H1 (cell line): Measurements from ENCODE around the gene PIK3R4. TPM values are rescaled to one million over a fixed set of nuclear protein-coding genes. Genes with fewer than 3 reads are reported as not detected.

ENCODE experiments used
- CTCF ChIA-PET: fragments of 300-600 bp; sonication (Branson Sonifier 250); formaldehyde crosslinking; loops from one replicate; lab custom pipeline; 2021; ENCODE audit not compliant: partially characterized antibody; lab: Charles Lee
- POLR2A ChIA-PET: fragments of 300-600 bp; sonication (Branson Sonifier 250); formaldehyde crosslinking; loops from one replicate; lab custom pipeline; 2021; ENCODE audit warnings: inconsistent platforms; ENCODE audit not compliant: partially characterized antibody; lab: Charles Lee
- DNase-seq, 2 experiments: peaks; one replicate each; pipeline versions ENCODE4 v3.0.0 to v3.0.0-alpha.2; 2010 to 2022; ENCODE audit warnings: low spot score in 2 of 2, low read depth in 1 of 2, mixed read lengths in 1 of 2
- FAIRE-seq: peaks from 2 replicates; lab custom pipeline; 2011; peaks lifted over from hg19 to GRCh38; lab: Jason Lieb, UNC
- H2AFZ ChIP-seq: 2 replicates; pipeline ENCODE4 v1.8.1; 2012; ENCODE audit warnings: low read length, inconsistent platforms
- H2AK5ac ChIP-seq: 2 replicates; pipeline ENCODE4 v1.6.1; 2013; ENCODE audit warnings: low read depth, low read length
- H2BK120ac ChIP-seq: replicated peaks from 2 replicates; pipeline ENCODE3; 2013; ENCODE audit warnings: low read depth, low read length, inconsistent platforms
- H2BK12ac ChIP-seq: 2 replicates; pipeline ENCODE4 v1.6.1; 2013; ENCODE audit warnings: low read depth, low read length
- H2BK15ac ChIP-seq: 2 replicates; pipeline ENCODE4 v1.6.1; 2013; ENCODE audit warnings: low read length
- H2BK20ac ChIP-seq: 2 replicates; pipeline ENCODE4 v1.6.1; 2013; ENCODE audit warnings: low read length
- H2BK5ac ChIP-seq: 2 replicates; pipeline ENCODE4 v1.6.1; 2013; ENCODE audit warnings: low read depth, low read length
- H3K14ac ChIP-seq: 2 replicates; pipeline ENCODE4 v1.6.1; 2013; ENCODE audit warnings: inconsistent platforms; ENCODE audit not compliant: insufficient read length
- H3K18ac ChIP-seq: 2 replicates; pipeline ENCODE4 v1.6.1; 2013; ENCODE audit warnings: low read length; ENCODE audit errors: extremely low read depth
- H3K23ac ChIP-seq: 2 replicates; pipeline ENCODE4 v1.6.1; 2013; ENCODE audit warnings: inconsistent platforms; ENCODE audit not compliant: insufficient read length
- H3K23me2 ChIP-seq: 2 replicates; pipeline ENCODE4 v1.6.1; 2013; ENCODE audit warnings: low read depth, low read length
- H3K27ac ChIP-seq: 2 replicates; pipeline ENCODE4 v1.6.1; 2011; ENCODE audit warnings: low read depth, low read length, inconsistent platforms
- H3K27me3 ChIP-seq, 4 experiments: replicated peaks in 1 of 4; 1 replicate in 1 of 4; 2 replicates in 3 of 4; pipeline versions ENCODE4 v1.6.1 to v1.8.1; 2011 to 2013; ENCODE audit warnings: low read length in 3 of 4, mild to moderate bottlenecking in 3 of 4, inconsistent platforms in 2 of 4, mixed read lengths in 2 of 4, moderate library complexity in 1 of 4; ENCODE audit not compliant: control insufficient read depth in 3 of 4, insufficient read depth in 3 of 4; ENCODE audit errors: extremely low read depth in 1 of 4
- H3K36me3 ChIP-seq, 4 experiments: 2 replicates each; pipeline versions ENCODE4 v1.6.1 to v1.8.1; 2011 to 2013; ENCODE audit warnings: mild to moderate bottlenecking in 4 of 4, low read length in 3 of 4, moderate library complexity in 2 of 4, control low read depth in 1 of 4, inconsistent platforms in 1 of 4; ENCODE audit not compliant: insufficient read depth in 4 of 4, control insufficient read depth in 2 of 4
- H3K4ac ChIP-seq: replicated peaks from 2 replicates; pipeline ENCODE3; 2013; ENCODE audit warnings: low read length, low read depth, mixed read lengths, inconsistent platforms; ENCODE audit not compliant: insufficient read length
- H3K4me1 ChIP-seq, 4 experiments: replicated peaks in 1 of 4; 1 replicate in 1 of 4; 2 replicates in 3 of 4; pipeline versions ENCODE4 v1.6.1 to v1.8.1; 2011 to 2013; ENCODE audit warnings: low read length in 3 of 4, inconsistent platforms in 2 of 4, mixed read lengths in 1 of 4; ENCODE audit not compliant: insufficient read depth in 4 of 4, control insufficient read depth in 3 of 4
- H3K4me2 ChIP-seq, 2 experiments: 2 replicates each; pipeline versions ENCODE4 v1.6.1 to v1.8.1; 2011 to 2013; ENCODE audit warnings: low read depth in 2 of 2, low read length in 2 of 2, control low read depth in 1 of 2, inconsistent platforms in 1 of 2, mild to moderate bottlenecking in 1 of 2; ENCODE audit not compliant: insufficient read depth in 1 of 2
- H3K4me3 ChIP-seq, 4 experiments: fragments of 200-600, 300-600 bp in 1 of 4; sonication (generic), shearing (Covaris generic), sonication (Bioruptor Twin) in 1 of 4; 2 replicates each; pipeline versions ENCODE4 v1.5.1 to v1.8.1; 2011 to 2016; ENCODE audit warnings: low read length in 4 of 4, low read depth in 3 of 4, control low read depth in 2 of 4, inconsistent platforms in 2 of 4, mild to moderate bottlenecking in 2 of 4, mixed read lengths in 1 of 4, moderate library complexity in 1 of 4; ENCODE audit not compliant: insufficient read depth in 2 of 4; ENCODE audit errors: extremely low read depth in 1 of 4
- H3K56ac ChIP-seq: replicated peaks from 2 replicates; pipeline ENCODE3; 2013; ENCODE audit warnings: low read depth, mild to moderate bottlenecking, mixed read lengths, low read length, inconsistent platforms; ENCODE audit not compliant: insufficient read length
- H3K79me1 ChIP-seq: 2 replicates; pipeline ENCODE4 v1.6.1; 2013; ENCODE audit warnings: low read depth, low read length, control low read depth
- H3K79me2 ChIP-seq, 2 experiments: 2 replicates each; pipeline versions ENCODE4 v1.6.1 to v1.8.1; 2012 to 2013; ENCODE audit warnings: low read length in 2 of 2, mild to moderate bottlenecking in 2 of 2, inconsistent platforms in 1 of 2; ENCODE audit not compliant: insufficient read depth in 2 of 2, control insufficient read depth in 1 of 2
- H3K9ac ChIP-seq, 4 experiments: replicated peaks in 1 of 4; 1 replicate in 1 of 4; 2 replicates in 3 of 4; pipeline versions ENCODE4 v1.6.1 to v1.8.1; 2011 to 2013; ENCODE audit warnings: low read depth in 3 of 4, low read length in 3 of 4, control low read depth in 2 of 4, mild to moderate bottlenecking in 2 of 4, moderate library complexity in 2 of 4, inconsistent platforms in 1 of 4; ENCODE audit errors: extremely low read depth in 1 of 4
- H3K9me3 ChIP-seq, 2 experiments: 2 replicates each; pipeline versions ENCODE4 v1.6.1 to v1.8.1; 2012 to 2013; ENCODE audit warnings: mild to moderate bottlenecking in 2 of 2, moderate library complexity in 2 of 2, control low read depth in 1 of 2, inconsistent platforms in 1 of 2, low read depth in 1 of 2, low read length in 1 of 2, mixed read lengths in 1 of 2; ENCODE audit not compliant: insufficient read depth in 2 of 2
- H4K20me1 ChIP-seq, 2 experiments: replicated peaks in 1 of 2; 2 replicates each; pipeline versions ENCODE3 to v1.8.1; 2011 to 2013; ENCODE audit warnings: inconsistent platforms in 2 of 2, low read length in 2 of 2, mild to moderate bottlenecking in 1 of 2; ENCODE audit not compliant: insufficient read depth in 2 of 2, control insufficient read depth in 1 of 2
- H4K5ac ChIP-seq: 2 replicates; pipeline ENCODE4 v1.6.1; 2013; ENCODE audit warnings: low read length, low read depth, mixed read lengths, inconsistent platforms; ENCODE audit not compliant: insufficient read length
- H4K8ac ChIP-seq: 2 replicates; pipeline ENCODE4 v1.8.0; 2013; ENCODE audit warnings: mild to moderate bottlenecking, moderate library complexity, low read length, inconsistent platforms; ENCODE audit not compliant: insufficient read depth; ENCODE audit errors: extremely low read depth
- H4K91ac ChIP-seq: replicated peaks from 2 replicates; pipeline ENCODE3; 2013; ENCODE audit warnings: low read length, mixed read lengths, inconsistent platforms; ENCODE audit not compliant: insufficient read length
- FOSL1 ChIP-seq: IDR thresholded peaks from 2 replicates; pipeline ENCODE4 v1.6.1; 2011; ENCODE audit warnings: mild to moderate bottlenecking, low read depth, low read length, moderate library complexity; ENCODE audit not compliant: insufficient read depth
- WGBS, 2 experiments: shearing (Covaris generic) in 1 of 2; methylation state at CpG; one replicate each; pipeline versions ENCODE4 v1.1.6 to v1.1.7; 2013 to 2015; ENCODE audit warnings: low lambda C conversion rate in 2 of 2, mixed read lengths in 2 of 2, inconsistent platforms in 1 of 2, low coverage in 1 of 2, missing lambda C conversion rate in 1 of 2; ENCODE audit not compliant: insufficient replicate concordance in 2 of 2, insufficient coverage in 1 of 2, insufficient read length in 1 of 2; ENCODE audit errors: extremely low coverage in 1 of 2, missing lambda C conversion rate in 1 of 2; 5-methylcytosine and 5-hydroxymethylcytosine counted together
- polyA plus RNA-seq, 7 experiments: library from polyadenylated mRNA; depleted of rRNA in 3 of 7; stranded (reverse) in 5 of 7; unstranded in 2 of 7; fragments of >200 nt in 5 of 7; fragments of 200-250 nt in 2 of 7; gene quantifications; 1 replicate in 5 of 7; 2 replicates in 1 of 7; 4 replicates in 1 of 7; pipeline versions ENCODE4 v1.2.1 to v1.2.3, GENCODE V29; 2011 to 2013; ENCODE audit warnings: missing spikeins in 2 of 7, mixed read lengths in 2 of 7
- total RNA-seq: library from RNA; stranded (reverse); fragmentation: NEBNext Ultra II Directional; extraction: Animal tissue kit (Norgen Biotek cat#: 25700); gene quantifications from 2 replicates; pipeline ENCODE4 v1.2.1, GENCODE V29; 2021

The PIK3R4 gene
- total and polyA plus RNA-seq, 2 of the 8 experiments (the other 6 are each of a cell fraction or from before 2014, with no cell fraction given), result 43.8 to 87.4 TPM

DNA sequence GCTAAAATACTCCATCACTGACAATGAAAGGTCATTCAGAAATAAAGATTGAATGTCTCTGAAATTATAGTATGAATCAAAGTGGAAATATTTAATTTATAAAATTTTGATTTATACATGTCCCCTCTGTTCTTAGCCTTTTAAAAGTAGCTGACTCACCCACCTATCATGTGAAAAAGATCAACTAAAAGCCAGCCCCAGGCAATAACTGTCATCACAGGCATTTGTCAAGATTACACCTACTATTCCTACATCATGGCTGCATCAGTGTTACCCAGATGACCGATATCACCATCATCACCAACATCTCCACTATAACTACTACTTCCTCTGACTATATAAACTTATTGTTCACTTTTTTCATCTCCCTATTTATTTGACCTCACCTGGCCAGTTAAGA lies 14.3 kb upstream of the PIK3R4 start:
- Histone ChIP-seq H3K4me3 (no peak overlapping the region), H4K20me1 (no peaks in the 10 kb centered on the region), H3K23ac (no peak overlapping the region), H3K18ac (no peak overlapping the region), H3K23me2 (peaks cover 1% of the 10 kb centered on the region; the same call in 1 of the 2 replicates), H2BK12ac (no peak overlapping the region), H2BK15ac (no peak overlapping the region), H3K4ac (no peak overlapping the region), H2BK5ac (no peak overlapping the region), H3K27me3 (no peaks in the 10 kb centered on the region), H2BK20ac (no peak overlapping the region), H3K9me3 (no peaks in the 10 kb centered on the region), H3K36me3 (no peaks in the 10 kb centered on the region), H2BK120ac (no peak overlapping the region), H3K56ac (no peak overlapping the region), H3K79me1 (no peaks in the 10 kb centered on the region), H3K4me2 (no peak overlapping the region), H4K5ac (no peak overlapping the region), H3K9ac (no peak overlapping the region), H3K27ac (no peak overlapping the region), H2AK5ac (no peak overlapping the region), H4K91ac (no peak overlapping the region), H3K79me2 (no peaks in the 10 kb centered on the region), H3K4me1 (no peaks in the 10 kb centered on the region), H3K14ac (no peak overlapping the region), H2AFZ (peak overlapping the region; percentile 49; the same call in 1 of the 2 replicates), H4K8ac (no peak overlapping the region)
- TF ChIP-seq FOSL1, result no peak
- ChIA-PET CTCF (interaction anchor here (0.6 to 5.1 kb wide), 13 partner anchors 10 to 272 kb away, joined by 3 to 97 read pairs (median 3); partner anchors contain the start of gene ATP2C1), POLR2A (interaction anchor here (1.0 kb wide), 1 partner anchor 132 kb away, joined by 3 read pairs; no protein-coding TSS in a partner anchor)
- no peak for DNase-seq
- WGBS, 2 experiments, result 92% methylated on average over 1 of the region's 1 CpG; no CpG with 5 or more reads in 1 of the 2 experiments
- no peak for FAIRE-seq
